Measurements from ENCODE around the gene KMT2E.
"Not testable (repeated sequence)": the region's sequence is repeated elsewhere in the genome, so short reads cannot be mapped to it uniquely, and the experiment has no call there.

The KMT2E gene

GRCh38 chr7:105016709-105017656 is 3.0 kb downstream of the KMT2E start:
- Histone ChIP-seq H3K27ac (peak overlapping the region in 16 of 21 experiments; percentile 10 to 100 (median 100)), H3K4me3 (peak overlapping the region; percentile 73 to 95 (median 89))

GRCh38 chr7:105017657-105018365 is 3.8 kb downstream of the KMT2E start:
- Histone ChIP-seq H3K27ac (peak overlapping the region in 13 of 21 experiments; percentile 2 to 100 (median 73)), H3K4me3 (peak overlapping the region in 4 of 7 experiments; percentile 81 to 91 (median 90))

GRCh38 chr7:105019269-105019668 is 5.3 kb downstream of the KMT2E start:
- Histone ChIP-seq H3K27ac (peak overlapping the region in 1 of 21 experiments; percentile 16), H3K4me3 (no peak overlapping the region)

GRCh38 chr7:105020926-105021325 is 6.9 kb downstream of the KMT2E start:
- peak overlapping the region in 6 of 21 experiments; percentile 6 to 49 (median 22) for H3K27ac ChIP-seq
- no peak overlapping the region for H3K4me3 ChIP-seq

GRCh38 chr7:105021352-105021751 is 7.3 kb downstream of the KMT2E start:
- peak overlapping the region in 3 of 21 experiments; percentile 18 to 49 (median 24) for H3K27ac ChIP-seq

GRCh38 chr7:105021967-105022366 is 8.0 kb downstream of the KMT2E start:
- Histone ChIP-seq H3K4me3 (no peak overlapping the region), H3K27ac (peak overlapping the region in 1 of 21 experiments; percentile 49)

More at GRCh38 chr7:105021352-105021751, 7.3 kb downstream of the KMT2E start:
- H3K4me3 ChIP-seq: no peak overlapping the region

- Histone ChIP-seq H3K4me3 (no peak overlapping the region), H3K27ac (peak overlapping the region in 1 of 21 experiments; percentile 49)
Observed at GRCh38 chr7:105022458-105022857, 8.5 kb downstream of the KMT2E start.

- no peak overlapping the region for H3K4me3 ChIP-seq
- H3K27ac ChIP-seq: no peak overlapping the region
Observed at GRCh38 chr7:105024734-105025133, 10.7 kb downstream of the KMT2E start.

GRCh38 chr7:105026750-105027149 is 12.7 kb downstream of the KMT2E start:
- H3K4me3 ChIP-seq: no peak overlapping the region
- H3K27ac ChIP-seq: no peak overlapping the region

GRCh38 chr7:105027176-105027853 is 13.3 kb downstream of the KMT2E start:
- Histone ChIP-seq H3K4me3 (no peak overlapping the region), H3K27ac (no peak overlapping the region)

GRCh38 chr7:105028004-105028403 is 14.0 kb downstream of the KMT2E start:
- H3K27ac ChIP-seq: no peak overlapping the region
- H3K4me3 ChIP-seq: no peak overlapping the region

- not testable (repeated sequence) for H3K4me3 ChIP-seq, H3K27ac ChIP-seq
Observed at GRCh38 chr7:105028941-105029340, 14.9 kb downstream of the KMT2E start.

- Histone ChIP-seq H3K27ac (no peak overlapping the region), H3K4me3 (no peak overlapping the region)
Observed at GRCh38 chr7:105030447-105030846, 16.4 kb downstream of the KMT2E start.

- no peak overlapping the region for H3K27ac ChIP-seq
Observed at GRCh38 chr7:105032553-105033214, 18.7 kb downstream of the KMT2E start.

GRCh38 chr7:105035349-105035748 is 21.3 kb downstream of the KMT2E start:
- Histone ChIP-seq H3K4me3 (no peak overlapping the region), H3K27ac (no peak overlapping the region)

More at GRCh38 chr7:105032553-105033214, 18.7 kb downstream of the KMT2E start:
- H3K4me3 ChIP-seq: no peak overlapping the region

GRCh38 chr7:105036217-105037168 is 22.5 kb downstream of the KMT2E start:
- Histone ChIP-seq H3K4me3 (no peak overlapping the region), H3K27ac (peak overlapping the region in 2 of 21 experiments; percentile 32 to 33)

- Histone ChIP-seq H3K4me3 (no peak overlapping the region), H3K27ac (no peak overlapping the region)
Observed at GRCh38 chr7:105037319-105037718, 23.3 kb downstream of the KMT2E start.

GRCh38 chr7:105044449-105045070 is 30.6 kb downstream of the KMT2E start:
- H3K27ac ChIP-seq: peak overlapping the region in 2 of 21 experiments; percentile 9 to 34
- H3K4me3 ChIP-seq: no peak overlapping the region

All from skin epidermis (tissue), 12 donors.